ENCODE results near the gene ACVR2A. TPM values are rescaled to one million over a fixed set of nuclear protein-coding genes. Genes with fewer than 3 reads are reported as not detected.

ACVR2A gene
- total RNA-seq, 2 donors from 2014 or later, result 19.3 to 20.5 TPM

Other genes with a start within 250 kb of the ACVR2A start
- gene ORC4, start 175.7 kb downstream of the ACVR2A start, total RNA-seq, result 10 to 100 TPM; 36.4 to 37.6 TPM
- gene MBD5, start 176.1 kb downstream of the ACVR2A start, total RNA-seq, result 10 to 100 TPM; 39.8 to 40.8 TPM